ENCODE results near the gene EMP2. TPM values are rescaled to one million over a fixed set of nuclear protein-coding genes. Genes with fewer than 3 reads are reported as not detected.

Gene EMP2
- total RNA-seq, 1 donor from 2014 or later = 110 TPM

DNA sequence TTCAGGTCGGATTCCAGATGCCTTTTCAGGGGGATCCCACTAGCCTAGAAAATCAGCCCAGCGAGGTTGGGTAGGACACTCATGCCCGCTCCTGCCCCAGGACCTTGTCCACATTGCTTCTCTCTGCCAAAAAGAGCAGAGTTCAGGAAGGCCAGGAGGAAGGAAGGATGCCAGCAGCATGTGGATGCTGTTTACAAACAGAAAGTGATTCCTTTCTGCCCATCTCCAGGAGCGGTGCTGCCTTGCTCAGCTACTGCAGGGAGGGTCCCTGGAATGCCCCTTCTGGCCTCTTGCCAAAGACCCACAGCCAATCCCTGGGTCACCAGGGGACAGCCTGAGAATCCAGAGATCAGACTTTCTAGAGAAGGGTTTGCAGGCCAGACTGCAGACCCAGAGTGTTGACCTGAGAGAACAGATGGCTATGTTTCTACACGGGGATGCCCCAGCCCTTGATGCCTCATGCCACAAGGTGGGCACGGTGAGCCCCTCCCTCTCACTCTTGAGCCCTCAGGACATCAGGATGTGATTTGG is 32.3 kb upstream of the EMP2 start:
- no peak for DNase-seq (ENCODE audit: missing footprints)
- no peak for ATAC-seq
- intact Hi-C loops (cut with DNase I) = no loop called here

DNA sequence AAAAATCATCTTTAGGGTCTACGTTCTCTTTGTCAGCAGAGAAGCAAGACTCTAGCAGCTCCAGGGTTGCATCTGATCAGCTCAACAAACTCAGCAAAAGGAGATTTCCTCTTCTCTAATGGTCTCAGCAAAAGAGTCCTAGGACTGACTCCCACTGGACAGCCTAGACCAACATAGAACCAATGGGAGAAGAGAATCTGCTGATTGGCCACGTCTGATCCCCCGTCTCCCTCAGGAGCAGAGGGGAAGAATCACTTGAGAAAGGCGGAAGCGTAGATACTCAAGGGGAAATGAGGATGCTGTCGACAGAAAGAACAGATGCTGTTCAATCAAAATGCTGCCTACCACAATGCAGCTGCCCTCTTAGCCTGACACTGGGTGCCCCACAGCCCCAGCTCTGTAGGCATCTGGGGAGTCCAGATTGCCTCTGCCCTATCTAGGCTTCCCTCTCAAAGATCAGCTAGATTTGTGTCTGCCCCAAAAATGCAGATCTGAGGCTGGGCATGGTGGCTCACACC is 31.5 kb upstream of the EMP2 start:
- DNase-seq (ENCODE audit: missing footprints) (no peak), ATAC-seq (no peak)
- intact Hi-C loops (cut with DNase I) = no loop called here

DNA sequence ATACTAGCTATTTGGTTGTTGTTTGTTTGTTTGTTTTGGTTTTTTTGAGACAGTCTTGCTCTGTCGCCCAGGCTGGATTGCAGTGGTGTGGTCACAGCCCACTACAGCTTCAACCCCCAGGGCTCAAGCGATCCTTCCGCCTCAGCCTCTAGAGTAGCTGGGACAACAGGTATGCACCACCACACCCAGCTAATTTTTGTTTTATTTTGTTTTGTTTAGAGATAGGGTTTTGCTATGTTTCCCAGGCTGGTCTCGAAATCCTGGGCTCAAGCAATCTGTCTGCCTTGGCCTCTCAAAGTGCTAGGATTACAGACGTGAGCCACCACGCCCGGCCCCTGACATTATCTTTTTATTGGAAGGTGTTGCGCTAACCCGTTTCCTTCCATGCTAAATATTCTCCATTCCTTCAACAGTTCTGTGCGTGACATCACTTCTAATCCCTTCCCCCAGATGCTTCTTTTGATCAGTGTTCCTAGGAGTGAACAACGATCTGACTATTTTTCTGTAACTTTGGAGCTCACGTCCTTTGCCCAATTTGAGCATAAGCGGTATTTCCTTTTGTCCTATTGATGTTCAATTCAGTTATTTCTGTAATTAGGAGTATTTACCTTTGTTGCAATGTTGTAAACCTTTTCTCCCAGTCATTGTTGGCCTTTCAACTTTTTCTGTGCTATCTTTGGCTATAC is 30.2 kb upstream of the EMP2 start:
- no peak for ATAC-seq
- intact Hi-C loops (cut with DNase I) = no loop called here
- no peak for DNase-seq (ENCODE audit: missing footprints)

DNA sequence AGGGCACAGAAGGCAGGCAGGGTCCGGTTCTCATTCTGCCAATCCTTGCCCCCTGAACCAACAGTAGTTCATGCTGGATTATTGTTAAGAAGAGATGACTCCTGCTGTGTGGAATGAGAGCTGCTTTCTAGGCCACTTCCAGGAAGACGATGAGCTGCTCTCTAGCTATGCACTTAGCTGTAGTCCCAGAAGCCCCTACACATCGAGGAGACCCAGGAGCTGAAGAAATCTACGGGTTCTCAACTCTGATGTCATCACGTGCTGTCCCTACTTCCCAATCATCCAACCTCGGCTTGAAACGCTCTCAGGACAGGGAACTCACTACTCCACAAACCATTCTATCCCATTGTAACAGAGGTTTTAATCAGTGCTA is 29.0 kb upstream of the EMP2 start:
- intact Hi-C loops (cut with DNase I) = no loop called here
- no peak for DNase-seq (ENCODE audit: missing footprints)
- ATAC-seq = peak; percentile 38

DNA sequence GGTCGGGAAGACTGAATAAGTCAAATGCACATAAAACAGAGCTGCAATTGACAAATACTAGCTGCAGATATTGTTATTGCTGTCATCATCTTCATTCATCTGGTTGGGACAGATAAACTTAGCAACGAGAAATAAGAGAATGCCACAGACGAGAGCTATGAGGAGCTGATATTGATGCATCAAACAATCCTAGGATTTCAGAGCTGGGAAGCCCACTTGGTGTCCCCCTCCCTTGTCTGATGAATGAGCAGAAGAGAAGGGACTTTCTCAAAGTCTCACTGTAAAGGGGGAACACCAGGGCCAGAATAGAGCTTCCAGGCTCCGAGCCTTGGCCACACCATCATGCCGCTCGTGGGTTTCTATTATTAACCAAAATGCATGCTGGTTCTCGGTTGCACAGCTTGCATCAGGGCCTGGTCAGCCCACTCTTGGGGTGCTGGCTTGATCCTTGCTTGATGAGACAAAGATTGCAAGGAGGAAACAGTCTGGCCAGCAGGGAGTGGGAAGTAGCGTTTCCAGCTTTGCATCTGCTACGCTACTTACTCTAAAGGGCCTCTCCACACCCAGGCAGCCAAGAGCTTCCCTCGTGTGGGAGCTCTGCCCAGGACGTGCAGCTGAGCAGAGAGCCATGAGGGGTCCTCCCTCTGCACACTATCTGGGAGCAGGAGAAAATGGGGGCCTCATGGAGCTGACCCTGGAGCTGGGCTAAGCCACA is 28.4 kb upstream of the EMP2 start:
- intact Hi-C loops (cut with DNase I) = no loop called here
- ATAC-seq = peak; percentile 88
- DNase-seq (ENCODE audit: missing footprints) = no peak

DNA sequence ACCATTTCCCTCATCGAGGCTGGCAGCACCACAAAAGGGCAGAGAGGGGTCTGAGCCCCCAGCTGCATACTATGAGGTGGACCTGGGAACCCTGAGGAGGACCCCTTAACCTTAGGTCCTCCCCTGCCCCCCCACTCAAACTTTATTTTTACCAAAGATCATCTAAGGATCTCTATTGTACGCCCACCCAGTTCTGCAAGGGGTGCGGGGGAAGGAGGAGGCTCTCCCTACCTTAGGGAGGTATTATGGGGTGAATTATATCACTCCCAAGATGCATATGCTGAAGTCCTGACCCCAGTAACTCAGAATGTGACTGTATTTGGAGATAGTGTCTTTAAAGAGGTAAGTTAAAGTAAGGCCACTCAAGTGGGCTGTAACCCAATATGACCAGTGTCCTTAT is 26.8 kb upstream of the EMP2 start:
- ATAC-seq (no peak), DNase-seq (ENCODE audit: missing footprints) (no peak)
- intact Hi-C loops (cut with DNase I) = no loop called here

DNA sequence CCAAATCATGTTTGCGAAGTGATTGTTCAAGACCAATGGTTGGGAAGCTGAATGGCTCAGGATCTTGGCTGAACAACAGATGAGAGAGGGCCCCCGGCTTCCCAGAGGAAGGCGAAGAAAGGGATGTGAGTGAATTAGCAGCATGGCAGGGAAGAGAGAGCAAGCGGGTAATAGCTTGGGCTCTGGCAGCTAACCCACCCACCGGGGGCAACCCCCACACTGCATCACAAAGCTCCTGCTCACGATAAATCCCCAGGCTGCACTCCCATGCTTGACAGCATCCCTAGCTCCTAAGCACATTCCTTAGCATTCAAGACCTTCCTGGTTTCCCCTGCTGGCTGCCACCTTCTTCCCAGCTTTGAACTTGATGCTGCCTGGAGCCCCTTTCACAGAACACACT is 26.2 kb upstream of the EMP2 start:
- DNase-seq (ENCODE audit: missing footprints) = no peak
- intact Hi-C loops (cut with DNase I) = no loop called here
- ATAC-seq = no peak

DNA sequence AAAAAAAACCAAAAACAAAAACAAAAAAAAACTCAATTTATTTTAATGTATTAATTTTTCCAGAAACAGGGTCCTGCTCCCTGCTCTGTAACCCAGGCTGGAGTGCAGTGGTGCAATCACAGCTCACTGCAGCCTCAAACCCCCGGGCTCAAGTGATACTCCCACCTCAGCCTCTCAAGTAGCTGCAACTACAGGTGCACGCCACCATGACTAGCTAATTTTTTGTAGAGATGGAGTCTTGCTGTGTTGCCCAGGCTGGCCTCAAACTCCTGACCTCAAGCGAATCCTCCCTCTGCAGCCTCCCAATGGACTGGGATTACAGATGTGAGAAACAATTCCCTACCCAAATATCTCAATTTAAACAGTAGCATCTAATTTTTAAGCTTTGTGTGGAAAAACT is 25.2 kb upstream of the EMP2 start:
- DNase-seq (ENCODE audit: missing footprints) = no peak
- ATAC-seq = no peak
- intact Hi-C loops (cut with DNase I) = no loop called here

DNA sequence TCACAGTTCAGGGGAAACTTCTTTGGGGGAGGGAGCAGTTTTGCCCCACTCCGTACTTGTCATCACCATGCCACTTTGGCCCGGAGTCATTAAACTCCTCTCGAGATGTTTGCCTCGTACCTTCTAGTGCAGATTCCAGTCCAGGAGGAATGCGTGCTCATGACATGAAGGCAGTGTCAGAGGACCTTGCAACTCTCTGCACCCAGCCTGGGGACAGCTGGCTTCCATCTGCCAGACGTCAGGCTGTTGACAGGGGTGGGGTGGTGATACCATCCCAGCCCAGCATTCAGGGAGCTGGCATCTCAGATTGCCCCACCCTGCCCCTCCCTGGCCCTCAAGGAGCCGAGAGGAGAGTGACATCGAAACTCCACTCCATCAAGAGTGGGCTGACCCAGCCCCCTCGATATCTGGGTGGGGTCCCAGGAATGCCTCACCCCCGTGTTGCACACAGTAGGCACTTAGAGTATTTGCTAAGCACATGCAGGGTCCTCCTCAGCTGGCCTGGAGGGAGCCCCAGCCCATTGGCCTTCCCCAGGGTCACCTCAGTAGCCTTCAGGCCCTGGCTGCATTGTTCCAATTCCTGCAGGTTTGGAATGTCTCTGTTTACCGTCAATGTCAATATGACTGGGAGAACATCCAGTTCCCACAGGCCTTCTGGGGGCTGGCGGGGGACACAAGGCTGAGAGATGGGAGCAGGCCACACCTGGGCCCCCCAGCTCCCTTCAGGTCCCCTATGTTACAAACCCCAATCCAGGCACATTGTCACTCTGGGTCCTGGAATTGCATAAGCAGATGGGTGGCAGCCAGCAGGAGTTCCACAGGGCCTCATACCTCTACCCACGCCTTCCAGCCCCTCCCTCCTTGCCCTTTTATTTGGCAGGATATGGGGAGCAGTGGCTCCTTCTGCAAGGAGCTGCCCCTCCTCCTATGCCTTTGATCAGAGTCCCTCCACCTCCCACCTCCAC is 21.3 kb upstream of the EMP2 start:
- DNase-seq (ENCODE audit: missing footprints) (no peak), ATAC-seq (peak; percentile 88)
- intact Hi-C loops (cut with DNase I) = loop anchor here (1.0 kb wide), 1 partner anchor 24 kb away; no protein-coding TSS in a partner anchor

DNA sequence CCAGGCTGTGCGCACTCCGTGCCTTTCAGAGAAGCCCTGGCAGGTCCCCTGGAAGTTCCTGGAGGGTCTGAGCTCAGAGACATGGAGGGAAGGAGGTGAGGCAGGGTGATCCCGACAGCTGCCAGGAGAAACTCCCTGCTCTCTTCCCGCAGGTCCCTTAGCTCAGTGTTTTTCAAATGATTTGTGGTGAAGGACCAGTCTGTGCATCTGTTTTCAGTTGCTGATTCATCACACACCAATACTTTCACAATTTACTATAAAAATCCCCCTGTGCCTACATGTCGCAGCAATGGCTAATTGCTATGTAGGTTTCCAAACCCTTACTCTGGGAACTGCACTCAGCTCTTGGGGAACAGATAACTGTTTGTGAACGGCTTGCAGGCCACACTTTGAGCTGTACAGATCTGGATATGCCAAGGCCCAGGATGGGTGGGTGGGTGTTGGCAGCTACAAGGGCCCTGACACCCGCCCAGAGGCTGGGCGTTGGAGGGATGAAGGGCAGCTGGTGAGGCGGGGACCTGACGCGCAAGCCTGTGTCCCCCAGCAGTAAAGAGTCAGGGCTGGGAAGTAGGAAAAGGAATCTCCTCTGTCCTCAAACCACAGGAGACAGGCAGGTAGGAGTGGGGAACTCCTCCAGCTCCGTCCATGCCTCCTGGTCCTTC is 20.5 kb upstream of the EMP2 start:
- peak; percentile 58 for ATAC-seq
- intact Hi-C loops (cut with DNase I) = loop anchor here (1.0 kb wide), 1 partner anchor 24 kb away; no protein-coding TSS in a partner anchor

DNA sequence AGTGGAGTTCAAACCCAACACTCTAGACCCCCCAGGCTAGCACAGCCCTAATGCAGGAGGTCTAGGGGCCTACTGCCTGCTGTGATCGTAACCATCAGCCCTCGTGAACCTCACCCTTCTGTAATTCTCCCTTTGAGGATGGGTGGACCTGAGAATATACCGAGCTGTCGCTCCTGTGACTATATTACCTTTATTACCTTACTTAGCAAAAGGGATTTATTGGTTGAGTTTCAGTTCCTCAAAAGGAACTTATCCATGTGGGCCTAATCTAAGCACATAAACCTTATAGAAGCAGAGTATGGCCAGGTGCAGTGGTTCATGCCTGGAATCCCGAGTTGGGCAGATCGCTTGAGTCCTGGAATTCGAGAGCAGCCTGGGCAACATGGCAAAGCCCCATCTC is 19.2 kb upstream of the EMP2 start:
- ATAC-seq (no peak), DNase-seq (ENCODE audit: missing footprints) (no peak)
- intact Hi-C loops (cut with DNase I) = no loop called here

More for the DNA sequence above, 20.5 kb upstream of the EMP2 start:
- DNase-seq (ENCODE audit: missing footprints) = no peak

DNA sequence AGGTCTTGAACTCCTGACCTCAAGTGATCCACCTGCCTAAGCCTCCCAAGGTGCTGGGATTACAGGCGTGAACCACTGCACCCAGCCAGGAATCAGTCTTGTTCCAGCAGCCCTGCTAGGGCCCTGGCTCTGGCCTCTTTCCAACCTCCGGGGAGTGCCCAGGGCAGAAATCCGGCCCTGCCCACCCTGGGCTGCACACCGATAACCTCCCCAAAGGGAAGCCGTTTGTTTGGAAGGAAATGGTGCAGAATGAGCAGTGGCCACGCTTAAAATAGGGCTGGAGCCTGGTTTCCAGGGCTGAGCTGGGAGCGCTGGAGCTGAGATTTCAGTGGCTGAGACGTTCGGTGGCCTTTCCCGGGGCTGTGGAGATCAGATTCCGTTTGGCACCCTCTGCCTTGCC is 17.8 kb upstream of the EMP2 start:
- intact Hi-C loops (cut with DNase I) = no loop called here
- no peak for ATAC-seq
- no peak for DNase-seq (ENCODE audit: missing footprints)

DNA sequence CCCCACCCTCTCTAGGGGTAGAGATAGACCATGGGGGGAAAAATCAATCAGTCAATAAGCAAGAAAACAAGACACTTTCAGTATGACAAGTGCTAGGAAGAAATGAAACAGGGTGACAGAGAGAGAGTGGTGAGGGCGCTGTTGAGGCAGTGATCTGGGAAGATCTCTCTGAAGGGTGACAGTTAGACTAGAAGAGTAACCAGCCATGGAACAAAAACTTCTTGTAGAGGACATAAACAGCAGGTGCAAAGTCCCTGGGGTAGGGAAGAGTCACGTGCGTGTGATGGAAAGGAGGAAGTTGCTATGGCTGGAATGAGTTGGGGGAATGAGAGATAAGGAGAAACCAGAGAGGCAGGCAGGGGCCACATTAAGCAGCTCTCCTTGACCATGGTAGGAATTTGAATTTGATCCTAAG is 16.8 kb upstream of the EMP2 start:
- intact Hi-C loops (cut with DNase I) = loop anchor here (2.0 kb wide), 1 partner anchor 16 kb away; the partner anchor contains the start of gene EMP2
- ATAC-seq (no peak), DNase-seq (ENCODE audit: missing footprints) (no peak)

DNA sequence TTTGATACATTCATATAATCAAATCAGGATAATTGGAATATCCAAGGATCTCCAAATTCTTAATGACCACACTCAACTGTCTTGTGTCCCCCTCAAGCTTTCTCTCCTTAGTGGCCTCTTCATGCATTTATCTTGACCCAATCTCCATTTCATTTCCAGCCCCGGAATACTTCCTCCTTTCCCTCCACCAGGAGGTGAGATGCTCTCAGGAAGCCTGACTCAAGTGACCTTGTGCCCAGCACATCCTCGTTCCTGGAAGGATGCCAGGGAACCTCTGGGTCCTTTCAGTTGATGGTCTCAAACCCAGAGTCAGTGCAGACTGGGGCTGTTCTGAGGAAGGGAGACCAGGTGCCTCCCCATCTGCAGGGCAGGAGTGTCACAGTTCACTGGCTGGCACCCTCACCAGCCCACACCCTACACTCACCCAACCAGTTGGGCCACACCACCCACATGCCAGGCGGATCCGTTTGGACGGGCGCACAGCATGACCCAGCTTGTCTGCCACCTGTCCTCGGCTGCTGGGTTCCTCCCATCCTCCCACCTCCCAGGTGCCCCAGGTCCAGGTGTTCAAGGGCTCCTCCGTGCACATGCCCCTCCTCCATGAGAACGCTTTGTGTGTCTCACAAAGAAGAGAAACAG is 14.0 kb upstream of the EMP2 start:
- ATAC-seq = no peak
- DNase-seq (ENCODE audit: missing footprints) = no peak
- intact Hi-C loops (cut with DNase I) = no loop called here

DNA sequence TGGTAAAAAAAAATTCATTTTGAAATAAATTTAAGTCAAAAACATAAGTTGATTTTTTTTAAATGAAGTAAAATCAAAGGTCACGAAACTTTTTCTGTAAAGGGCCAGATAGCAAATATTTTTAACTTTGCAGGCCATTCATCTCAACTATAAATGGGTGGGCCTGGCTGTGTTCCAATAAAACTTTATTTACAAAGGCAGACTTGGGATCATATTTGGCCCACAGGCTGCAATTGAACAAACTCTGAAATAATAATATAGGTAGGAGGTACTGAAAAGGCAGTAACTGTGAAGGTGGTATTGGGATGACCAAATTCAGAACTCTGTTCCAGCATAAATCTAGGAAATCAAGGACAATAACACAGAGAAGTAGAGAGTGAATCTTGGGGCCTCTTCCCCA is 12.2 kb upstream of the EMP2 start:
- intact Hi-C loops (cut with DNase I) = no loop called here

DNA sequence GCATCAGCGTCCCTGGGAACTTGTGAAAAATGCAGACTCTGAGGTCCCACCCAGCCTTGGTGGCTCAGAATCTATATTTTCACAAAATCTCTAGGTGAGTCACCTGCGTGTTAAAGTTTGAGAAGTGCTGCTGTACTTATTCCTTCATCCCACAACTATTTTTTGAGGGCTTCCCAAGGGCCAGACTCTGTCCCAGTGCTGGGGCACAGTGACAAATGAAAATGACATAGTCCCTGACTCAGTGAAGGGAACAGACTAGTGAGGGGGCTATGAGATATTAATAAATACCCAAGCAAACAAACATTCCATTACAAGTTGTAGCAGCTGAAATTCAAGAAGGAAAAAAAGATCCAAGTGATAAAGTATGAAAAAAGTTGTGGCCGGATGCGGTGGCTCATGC is 9.9 kb upstream of the EMP2 start:
- no peak for ATAC-seq
- intact Hi-C loops (cut with DNase I) = no loop called here
- no peak for DNase-seq (ENCODE audit: missing footprints)

More for the DNA sequence above, 12.2 kb upstream of the EMP2 start:
- ATAC-seq (no peak), DNase-seq (ENCODE audit: missing footprints) (no peak)

DNA sequence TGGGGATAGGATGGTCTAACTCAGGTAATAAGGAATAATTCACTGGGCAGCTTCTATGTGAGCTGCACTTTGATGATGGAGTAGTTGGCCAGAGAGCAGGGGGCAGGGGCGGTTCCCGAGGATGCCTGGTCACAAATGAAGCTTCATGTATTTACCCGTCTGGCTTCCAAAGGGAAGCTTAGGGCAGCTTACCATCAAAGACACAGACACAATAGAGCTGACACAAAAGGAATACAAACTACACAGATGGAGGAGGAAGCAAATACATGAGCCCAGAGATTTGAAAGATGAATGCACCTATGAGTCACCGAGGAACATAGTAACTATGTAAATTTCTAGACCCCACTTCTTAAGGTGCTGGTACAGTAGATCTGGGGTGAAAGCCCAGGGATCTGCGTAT is 8.7 kb upstream of the EMP2 start:
- ATAC-seq (no peak), DNase-seq (ENCODE audit: missing footprints) (no peak)
- intact Hi-C loops (cut with DNase I) = no loop called here

DNA sequence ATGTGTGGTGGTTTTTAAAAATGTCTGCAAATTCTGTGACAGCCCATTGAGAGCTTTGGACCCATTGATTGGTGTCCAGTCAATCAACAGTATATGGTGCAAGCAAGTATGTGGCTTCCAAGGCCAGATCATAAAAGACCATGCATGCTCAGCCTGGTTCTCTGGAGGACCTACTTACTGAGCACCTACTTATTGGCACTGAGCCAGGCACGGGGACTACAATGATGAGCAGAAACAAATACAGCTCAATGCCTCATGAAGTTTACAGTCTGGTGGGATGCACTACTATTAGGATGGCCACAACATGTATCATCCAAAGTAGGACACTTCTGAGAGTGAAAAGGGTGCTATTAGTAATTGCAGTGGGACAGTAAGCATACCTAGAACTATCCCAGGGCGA is 7.2 kb upstream of the EMP2 start:
- intact Hi-C loops (cut with DNase I) = no loop called here
- DNase-seq (ENCODE audit: missing footprints) = no peak
- ATAC-seq = no peak
